AML-193 (cell line): ENCODE measurements around the gene PAX7.

Source experiments
- DNase-seq, 2 experiments: peaks; one replicate each; lab custom pipeline; 2025; lab: John Stamatoyannopoulos, UW

Gene PAX7

DNA sequence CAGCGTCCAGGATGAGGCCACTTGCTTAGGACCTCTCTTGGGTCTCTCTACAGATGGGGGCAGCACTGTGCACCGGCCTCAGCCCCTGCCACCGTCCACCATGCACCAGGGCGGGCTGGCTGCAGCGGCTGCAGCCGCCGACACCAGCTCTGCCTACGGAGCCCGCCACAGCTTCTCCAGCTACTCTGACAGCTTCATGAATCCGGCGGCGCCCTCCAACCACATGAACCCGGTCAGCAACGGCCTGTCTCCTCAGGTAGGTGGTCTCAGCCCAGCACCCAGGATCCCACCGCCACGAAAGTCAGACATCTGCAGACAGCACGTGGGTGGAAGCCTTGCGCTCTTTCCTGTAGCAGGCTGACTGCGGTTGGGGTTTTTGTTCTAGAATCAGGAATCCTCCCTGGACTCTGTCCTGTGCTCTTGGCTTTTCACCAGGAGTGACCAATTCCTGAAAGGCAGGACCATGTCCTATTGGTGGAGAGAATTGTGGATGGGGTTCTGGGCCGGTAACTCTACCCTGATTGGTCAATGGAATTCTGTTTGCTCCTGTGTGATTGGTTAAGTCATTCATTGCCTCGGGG is 72.5 kb downstream of the PAX7 start:
- DNase-seq: no peak

DNA sequence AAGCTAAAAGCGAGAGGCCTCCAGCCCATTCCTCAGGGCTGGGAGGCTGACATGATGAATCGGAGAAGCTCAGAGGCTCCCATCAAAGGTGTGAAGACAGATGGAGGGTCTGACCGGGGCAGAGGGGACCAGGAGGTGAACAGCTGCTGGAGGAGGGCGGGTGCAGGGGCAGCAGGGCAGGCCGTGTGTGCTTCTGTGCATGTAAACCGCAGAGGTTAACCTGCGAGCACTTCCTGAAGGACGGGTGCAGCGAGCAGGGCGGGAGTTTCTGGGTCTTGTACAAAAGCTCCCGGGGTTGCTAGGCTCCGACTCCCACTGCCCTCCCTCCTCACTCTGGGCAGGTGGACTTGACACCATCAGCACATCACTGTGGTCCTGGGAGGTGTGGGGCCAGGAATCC is 75.2 kb downstream of the PAX7 start:
- DNase-seq: no peak

DNA sequence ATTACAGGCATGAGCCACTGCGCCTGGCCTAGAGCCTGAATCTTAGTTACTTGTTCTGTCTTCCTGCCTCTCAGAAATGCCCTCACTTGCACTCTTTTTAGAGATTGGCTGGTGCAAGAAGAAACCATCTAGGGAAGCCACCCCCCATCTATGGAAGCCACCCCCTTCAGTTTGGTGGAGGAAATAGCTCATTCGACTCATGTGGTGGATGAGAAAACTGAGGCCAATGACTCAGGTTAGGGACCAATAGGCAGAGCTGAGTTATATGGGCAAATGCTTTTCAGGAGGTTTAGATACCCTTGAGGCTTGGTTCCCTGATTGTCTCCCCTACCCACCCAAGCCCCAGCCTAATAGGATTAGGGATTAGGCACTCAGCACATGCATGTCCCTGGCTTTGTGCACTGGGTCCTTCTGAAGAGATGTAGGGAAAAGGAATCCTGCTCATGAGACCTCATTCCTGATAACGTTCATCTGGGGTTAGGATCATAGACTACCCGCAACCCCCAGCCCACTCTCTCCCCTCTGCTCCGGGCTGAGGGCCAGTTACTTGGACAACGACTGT is 77.1 kb downstream of the PAX7 start:
- no peak for DNase-seq

DNA sequence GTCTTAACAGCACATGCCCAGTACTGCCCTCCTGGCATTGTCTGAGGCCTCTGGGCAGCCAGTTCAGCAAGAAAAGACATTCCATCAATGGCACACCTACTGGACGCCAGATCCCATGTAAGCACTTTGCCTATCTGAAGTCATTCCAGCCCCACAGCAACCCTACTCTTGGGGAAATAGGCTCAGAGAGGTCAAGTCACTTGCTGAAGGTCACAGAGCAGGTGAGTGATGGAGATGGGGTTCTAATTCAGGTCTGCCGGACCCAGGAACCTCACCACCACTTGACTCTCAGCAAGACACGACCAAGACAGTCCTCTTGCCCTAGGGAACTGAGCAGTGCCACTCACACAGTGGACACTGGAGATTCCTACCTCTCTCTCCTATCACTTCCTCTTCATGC is 79.4 kb downstream of the PAX7 start:
- DNase-seq: no peak

DNA sequence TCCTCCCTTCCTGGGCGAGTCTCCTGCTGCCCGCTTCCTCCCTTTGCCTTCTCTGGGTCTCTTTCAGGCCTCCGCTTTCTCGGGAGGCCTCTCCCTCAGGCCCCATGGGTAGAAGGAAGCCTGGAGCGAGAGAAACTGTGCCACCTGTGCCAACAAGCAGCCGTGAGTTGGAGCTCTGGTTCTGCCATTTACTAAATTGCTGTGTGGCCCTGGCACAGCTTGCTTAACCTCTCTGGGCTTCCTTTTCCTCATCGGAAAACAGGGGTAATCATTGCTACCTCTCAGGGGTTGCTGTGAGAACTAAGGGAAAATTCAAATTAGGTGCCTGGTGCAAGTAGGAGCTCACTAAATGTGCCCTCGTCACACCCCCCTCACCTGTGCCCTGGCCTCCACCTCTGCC is 80.4 kb downstream of the PAX7 start:
- no peak for DNase-seq

DNA sequence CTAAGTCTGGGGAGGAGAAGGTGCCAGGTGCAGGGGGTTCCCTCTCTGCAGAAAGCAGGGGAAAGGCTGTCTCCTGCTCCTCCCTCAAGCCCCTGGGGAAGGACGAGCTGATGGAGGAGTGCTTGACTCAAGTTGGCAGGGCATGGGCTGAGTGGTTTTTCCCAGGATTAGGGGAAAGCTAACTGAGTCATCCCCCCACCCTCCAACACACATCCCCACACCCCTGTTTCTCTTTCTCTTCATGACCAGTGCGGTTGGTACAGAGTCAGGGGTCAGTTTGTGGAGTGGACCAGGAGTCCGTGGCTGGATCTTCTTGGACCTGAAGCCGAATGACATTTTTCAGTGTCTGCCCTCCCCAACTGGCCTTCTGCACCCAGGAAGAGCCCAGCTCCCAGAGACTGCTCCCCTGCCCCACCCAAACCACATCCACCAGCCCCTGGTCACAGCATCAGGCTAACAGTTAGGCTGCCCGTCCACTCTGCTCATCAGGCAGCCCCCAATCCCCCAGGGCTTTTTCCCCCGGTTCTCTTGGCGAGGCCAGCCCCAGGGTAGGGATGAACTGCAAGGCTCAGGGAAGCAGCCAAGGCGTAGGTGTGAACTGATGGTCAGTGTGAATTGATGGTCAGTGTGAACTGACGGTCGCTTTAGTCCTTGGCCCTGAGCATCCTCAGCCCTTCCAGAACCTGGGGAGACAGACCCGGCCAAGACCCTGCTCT is 81.0 kb downstream of the PAX7 start:
- DNase-seq: no peak

DNA sequence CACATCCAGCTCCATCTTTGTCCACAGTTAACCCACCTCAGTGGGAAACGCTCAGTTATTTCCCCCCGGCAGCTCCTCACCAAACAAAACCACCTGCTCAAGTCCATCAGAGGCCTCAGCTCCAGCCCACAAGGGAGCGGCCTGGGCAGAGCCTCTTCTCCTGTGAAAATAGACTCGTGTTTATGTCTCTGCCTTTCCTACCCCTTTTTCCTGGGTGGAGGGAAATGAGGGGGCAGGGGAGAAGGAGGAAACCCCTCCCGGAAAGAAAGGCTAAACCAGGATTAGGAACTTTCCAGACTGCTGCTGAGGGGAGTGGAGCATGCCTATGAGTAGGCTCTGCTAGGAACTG is 81.6 kb downstream of the PAX7 start:
- DNase-seq: no peak

DNA sequence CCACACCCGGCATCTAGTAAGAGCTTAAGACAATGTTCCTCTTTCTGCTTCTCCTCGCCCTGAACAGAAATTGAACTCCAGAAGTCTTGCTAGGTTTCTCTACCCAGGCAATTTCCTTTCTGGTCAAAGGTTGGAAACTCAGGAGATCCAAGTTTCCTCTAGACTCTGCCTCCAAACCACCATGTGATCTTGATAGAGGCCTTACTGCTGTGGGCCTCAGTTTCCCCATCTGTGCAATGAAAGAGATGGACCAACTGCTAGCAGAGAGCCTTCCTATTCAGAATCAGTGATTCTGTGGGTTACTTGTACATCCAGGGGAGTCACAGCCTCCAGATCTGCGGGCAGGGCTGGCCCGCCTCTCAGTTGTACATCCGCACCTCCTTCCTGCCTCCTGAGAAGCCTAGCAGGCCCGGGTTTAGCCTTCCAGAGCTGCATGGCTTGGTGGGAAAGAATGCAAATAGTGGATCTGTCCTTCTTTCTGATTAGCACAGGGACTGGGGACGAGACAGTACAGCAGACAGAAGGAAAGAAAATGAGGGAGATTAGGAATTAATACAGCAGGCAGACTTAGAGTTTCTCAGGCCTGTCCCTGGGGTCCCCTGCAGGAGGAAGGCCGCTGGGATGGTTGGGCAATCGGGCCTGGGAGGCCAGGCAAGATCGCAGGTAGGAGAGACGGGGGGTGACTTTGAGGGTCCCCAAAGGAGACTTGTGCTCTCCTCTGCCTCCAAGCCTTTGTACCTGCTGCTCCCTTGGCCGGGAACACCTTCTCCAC is 83.9 kb downstream of the PAX7 start:
- DNase-seq: no peak

DNA sequence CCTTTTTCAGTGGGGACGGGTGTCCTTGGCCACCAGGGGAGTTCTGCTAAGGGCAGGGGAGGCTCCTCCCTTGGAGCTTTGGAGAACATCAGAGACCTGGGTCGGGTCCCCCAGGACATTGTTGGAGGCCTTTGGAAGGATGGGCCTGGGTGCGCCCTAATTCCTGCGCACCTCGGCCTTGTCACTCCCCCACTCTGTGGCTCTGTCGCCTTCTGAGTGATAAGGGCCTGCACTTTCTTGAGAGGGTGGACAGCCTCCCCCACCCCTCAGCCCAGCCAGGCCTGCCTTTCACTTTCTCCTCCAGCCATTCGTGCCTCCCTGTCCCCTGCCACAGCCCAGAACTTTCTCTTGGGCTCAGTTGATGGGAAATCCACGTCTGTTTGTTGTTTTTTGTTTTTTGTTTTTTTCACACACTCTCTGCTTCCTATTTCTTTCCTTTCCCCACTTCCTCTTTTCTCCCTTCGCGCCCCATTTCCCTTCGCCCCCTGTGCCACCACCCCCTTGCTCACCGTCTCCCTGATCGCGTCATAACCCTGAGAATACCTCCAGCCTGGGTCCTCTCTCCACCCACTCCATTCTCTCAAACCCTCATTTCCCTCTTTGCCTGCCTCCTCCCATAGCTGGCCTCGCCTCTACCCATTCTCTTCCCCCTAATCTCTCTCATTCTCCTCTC is 85.6 kb downstream of the PAX7 start:
- no peak for DNase-seq

DNA sequence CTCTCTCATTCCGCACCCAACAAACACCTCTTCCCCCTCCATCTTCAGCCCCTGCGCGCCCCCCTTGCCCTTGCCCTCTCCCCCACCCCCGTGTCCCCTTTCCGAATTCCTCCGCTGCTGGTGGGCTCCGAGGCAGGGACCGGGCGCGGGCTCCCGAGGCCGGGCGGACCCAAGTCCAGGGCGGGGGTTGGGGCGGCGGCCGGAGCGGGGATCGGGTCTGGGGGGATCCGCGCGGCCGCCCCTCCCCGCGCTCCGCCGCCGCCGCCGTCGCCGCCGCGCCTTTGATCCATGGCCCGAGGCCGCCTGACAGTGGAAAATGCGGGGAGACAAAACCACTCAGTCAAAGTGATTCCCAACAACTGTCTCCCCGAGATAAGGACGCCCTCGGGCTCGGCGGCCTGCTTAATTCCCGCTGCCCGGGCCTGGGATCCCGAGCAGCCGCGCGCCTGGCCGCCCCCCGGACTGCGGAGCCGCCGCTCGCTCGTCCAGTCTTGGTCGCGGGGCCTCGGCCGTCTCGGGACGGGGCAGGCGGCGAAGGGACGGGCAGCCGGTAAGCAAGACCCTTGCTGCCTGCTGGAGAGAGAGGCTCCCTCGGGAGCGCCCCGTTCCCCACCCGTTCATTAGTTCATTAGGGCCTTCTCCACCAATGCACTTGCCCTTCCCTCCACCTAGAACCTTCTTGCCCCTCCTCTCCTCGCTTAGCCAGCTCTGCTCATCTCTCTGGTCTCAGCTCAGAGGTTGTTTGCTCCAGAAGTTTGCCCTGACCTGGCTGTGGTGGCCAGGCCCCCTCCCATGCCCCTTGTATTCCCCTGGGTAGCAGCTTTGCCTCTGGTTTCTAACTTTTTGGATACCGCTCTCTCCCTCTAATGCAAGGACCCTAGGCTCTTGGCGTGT is 86.4 kb downstream of the PAX7 start:
- no peak for DNase-seq

DNA sequence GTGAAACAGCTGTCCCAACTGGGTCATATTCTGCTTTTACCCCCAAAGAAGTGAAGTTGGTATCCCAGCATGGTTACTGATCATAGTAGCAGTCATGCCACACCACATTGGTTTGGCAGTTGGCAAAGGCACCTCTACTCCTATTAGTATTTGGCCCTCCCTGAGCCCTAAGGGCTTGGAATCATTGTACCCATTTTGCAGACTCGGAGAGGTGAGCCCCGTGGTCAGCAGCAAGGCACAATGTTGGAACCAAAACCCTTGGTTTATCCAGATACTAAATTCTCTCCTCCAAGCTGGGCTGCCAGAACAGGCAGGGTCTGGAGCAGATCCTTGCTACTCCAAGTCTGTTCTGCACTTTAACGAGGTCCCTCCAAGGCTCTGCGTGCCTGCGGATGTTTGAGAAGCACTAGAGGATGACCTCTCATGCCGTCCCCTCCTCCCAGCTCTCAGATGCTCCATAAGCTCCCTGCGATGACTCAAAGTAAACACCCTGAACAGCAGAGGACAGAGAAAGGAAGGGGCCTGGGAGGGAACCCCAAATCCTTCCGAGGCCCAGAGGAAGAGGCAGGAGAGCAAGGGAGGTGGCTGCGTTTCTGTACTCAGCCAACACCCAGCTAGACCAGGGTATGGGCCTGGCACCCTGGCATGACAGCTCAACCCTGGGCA is 89.3 kb downstream of the PAX7 start:
- DNase-seq: no peak

DNA sequence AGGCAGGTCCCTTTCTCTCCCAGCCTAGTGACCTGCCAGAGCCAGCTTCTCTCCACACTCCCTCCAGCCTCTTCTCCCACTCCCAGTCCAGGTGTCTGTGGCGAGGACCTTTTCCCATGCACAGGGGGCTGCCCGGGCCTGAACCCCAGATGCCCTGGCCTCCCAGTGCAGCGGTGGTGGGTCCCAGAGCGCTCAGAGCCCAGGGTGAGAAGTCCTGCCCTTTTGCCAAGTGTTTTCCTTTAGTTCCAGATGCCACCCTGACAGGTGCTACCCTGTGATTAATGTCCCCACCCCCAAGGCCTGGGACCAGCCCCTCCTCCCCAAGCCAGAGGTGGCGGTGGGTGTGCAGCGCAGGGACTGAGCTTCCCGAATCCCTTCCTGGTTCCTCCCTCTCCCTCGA is 90.4 kb downstream of the PAX7 start:
- DNase-seq: no peak

DNA sequence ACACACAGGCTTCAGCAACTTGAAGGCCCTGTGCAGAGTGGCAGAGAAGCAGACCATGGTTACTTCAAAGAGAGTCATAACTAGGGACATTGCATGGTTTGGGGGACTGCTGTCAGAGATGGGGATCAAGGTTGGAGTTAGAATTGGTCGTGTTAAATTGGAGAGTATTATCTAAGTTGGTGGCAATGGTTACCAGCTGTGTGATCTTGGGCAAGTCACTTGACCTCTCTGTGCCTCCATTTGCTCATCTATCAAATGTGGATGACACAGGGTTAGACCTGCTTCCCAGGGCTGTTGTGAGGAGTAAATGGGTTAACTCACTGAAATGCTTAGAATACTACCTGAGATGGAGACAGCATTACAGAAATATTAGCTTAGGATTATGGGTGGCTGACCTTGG is 91.1 kb downstream of the PAX7 start:
- no peak for DNase-seq

DNA sequence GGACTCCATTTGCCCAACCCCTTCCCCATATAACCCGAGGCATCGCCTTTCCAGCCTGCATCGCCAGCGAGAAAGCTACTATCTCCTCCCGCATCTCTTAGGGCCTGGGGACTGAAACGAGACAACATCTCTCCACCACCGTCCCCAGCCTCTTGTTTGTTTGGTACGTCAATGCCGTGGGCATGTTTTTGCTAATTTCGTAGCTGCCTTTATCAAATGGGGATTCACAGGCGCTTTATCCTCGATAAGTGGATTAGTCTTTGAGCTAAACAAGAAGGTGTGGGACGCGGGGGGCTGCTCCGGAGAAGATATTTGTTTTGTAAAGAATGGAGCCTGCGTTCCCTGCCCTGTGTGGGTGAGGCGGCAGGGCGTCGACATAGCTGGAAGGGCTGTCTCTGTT is 91.6 kb downstream of the PAX7 start:
- DNase-seq: no peak

DNA sequence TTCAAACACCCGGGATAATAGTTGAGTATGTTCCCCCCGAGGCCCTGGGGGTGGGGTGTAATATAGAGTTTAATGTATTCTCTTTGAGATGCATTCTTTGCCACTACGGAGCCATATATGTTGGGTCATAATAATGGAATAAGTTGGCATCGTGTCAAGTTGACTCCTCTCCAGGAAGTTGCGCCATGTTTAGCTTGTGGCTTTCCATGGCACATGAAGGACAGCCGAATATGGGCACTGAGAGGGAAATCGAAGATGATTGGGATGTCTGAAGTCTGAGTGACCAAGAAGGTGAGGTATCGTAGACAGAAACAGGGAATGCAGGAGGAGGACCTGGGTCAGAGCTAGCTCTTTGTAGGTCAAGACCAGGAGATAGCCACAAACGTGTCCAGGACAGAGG is 92.6 kb downstream of the PAX7 start:
- no peak for DNase-seq

DNA sequence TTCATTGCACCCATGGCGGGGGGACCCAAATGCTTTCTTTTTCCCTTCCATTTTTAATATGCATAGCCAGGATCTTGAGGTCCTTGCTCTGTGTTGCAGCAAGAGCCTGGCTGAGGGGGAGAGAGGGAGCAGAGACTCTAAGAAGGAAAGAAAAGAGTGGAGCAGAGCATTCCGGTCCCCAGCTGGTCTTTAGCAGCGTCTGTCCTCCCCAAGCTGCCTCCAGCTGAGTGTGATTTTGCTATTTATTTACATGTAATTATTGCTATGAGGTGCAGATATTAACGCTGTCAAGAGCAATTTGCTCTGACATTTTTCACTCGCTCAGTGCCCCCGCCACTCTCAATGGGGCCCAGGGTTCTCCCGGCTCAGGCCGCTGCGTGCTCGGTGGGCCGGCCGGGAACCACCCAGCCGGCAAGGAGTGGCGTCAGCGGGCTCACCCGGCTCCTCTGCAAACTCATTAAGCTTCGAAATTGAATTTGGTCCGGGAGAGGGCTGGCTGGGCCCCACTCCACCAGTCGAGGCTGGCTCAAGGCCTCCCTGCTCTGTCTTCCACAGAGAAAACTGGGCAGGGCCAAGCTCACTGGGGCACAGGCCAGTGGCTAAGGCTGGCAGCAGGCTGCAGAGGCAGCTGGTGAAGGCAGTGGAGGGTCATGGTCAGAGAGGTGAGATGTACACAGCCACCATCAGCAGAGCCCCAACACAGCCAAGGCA is 93.2 kb downstream of the PAX7 start:
- no peak for DNase-seq

DNA sequence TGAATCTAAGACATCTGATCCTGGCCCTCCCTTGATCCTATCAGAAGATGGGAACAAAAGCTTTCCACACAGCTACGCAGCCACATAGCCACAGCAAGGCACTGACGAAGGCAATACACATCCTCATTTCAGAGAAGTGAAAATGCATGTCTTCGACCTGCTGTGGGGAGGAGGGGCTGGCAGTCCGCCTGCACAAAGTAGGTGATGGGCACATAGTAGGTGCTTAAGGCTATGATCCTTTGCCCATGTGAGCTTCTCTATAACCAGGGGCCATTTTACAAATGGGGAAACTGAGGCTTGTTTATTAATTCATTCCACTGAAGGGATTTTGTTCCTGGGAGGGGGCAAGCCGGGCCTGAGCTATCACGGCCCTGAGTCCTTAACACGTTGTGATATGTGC is 94.2 kb downstream of the PAX7 start:
- DNase-seq: no peak

DNA sequence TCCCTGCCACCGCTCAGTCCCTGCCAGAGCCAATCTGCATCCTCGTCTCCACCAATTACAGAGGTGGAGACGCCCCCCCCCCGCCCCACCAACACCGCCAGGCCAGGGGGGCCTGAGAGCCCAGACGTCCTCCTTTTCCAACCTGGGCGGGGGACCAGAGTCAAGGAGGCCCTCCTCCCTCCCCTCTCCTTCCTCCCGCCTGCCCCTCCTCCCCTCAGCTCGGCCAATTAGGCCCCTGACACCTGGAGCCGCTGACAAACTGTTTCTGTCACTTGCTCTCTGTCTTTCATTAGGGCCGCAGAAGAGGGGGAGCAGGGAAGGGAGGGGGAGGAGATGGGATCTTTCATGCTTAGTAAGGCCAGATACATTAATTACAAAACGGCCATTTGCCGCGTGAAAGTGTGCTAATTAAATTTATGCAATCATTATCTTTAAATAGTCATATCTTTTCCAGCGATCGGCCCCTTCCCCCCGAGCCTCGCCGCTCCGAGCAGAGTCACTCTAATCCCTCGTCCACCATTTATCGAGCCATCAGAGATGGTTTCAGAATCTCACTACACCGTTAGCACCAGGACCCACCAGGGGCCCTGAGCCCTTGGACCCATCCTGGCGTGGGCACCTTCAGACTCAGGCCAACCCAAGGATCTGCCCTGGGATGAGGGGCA is 94.7 kb downstream of the PAX7 start:
- no peak for DNase-seq

DNA sequence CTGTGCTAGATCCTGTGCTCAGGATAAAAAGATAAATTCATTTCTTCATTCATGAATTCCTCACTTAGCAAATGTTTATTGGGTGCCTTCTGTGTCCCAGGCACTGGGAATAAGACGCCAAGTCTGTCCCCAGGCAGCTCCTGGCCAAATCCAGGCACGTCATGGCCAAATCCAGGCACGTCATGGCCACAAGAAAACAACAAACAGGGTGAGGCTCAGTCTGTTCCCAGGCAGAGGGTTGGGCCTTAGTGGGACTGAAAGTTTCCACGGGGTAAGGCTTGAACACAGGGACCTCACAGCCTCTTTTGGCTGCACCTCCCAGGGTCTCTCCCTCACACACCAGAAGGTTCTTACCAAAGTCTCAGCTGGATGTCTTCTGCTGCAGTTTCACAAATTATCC is 95.7 kb downstream of the PAX7 start:
- DNase-seq: no peak

DNA sequence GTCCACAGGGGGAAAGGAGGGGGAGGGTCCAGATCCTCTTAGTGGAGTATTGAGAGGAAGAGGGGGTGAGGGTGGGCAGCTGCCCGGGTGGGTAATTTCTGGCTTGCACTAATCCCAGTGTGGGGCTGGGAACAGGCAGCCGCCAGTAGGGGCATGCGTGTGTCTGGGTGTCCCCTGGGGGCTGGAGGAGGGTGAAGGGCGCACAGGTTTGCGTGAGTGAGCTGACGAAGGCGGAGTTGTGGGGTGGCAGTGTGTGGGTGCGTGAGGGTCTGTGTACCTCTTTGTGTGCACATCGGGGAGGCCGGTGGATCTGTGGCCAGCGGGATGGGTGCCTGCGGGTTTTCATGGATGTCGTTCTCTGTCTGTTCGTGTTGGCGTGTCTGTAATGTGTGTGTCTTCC is 97.3 kb downstream of the PAX7 start:
- DNase-seq: no peak
